ENCODE results near the gene TLDC2. TPM values are rescaled to one million over a fixed set of nuclear protein-coding genes. Genes with fewer than 3 reads are reported as not detected.

The TLDC2 gene
- total RNA-seq, 1 donor from 2014 or later, result 1.3 TPM

GRCh38 chr20:36854348-36855240, 21.3 kb upstream of the TLDC2 start:
- Histone ChIP-seq H3K4me1 (peaks cover 69% of the 10 kb centered on the region), H3K36me3 (peaks cover 5% of the 10 kb centered on the region), H3K27me3 (ENCODE audit: low read depth) (no peaks in the 10 kb centered on the region), H3K27ac (peak overlapping the region; percentile 73), H3K4me3 (peak overlapping the region; percentile 6), H3K9me3 (no peaks in the 10 kb centered on the region)
- ATAC-seq (peak in 1 of 2 donors; percentile 30), DNase-seq (no peak)
- no peak for TF ChIP-seq CTCF (IDR thresholded peaks at IDR 0.05)
- intact Hi-C loops (cut with DNase I), result no loop called here

- intact Hi-C loops (cut with DNase I), result no loop called here
- Histone ChIP-seq H3K4me3 (no peak overlapping the region), H3K4me1 (peaks cover 76% of the 10 kb centered on the region), H3K27ac (peak overlapping the region; percentile 73), H3K36me3 (peaks cover 5% of the 10 kb centered on the region), H3K27me3 (ENCODE audit: low read depth) (no peaks in the 10 kb centered on the region), H3K9me3 (no peaks in the 10 kb centered on the region)
- no peak for ATAC-seq
- TF ChIP-seq CTCF (IDR thresholded peaks at IDR 0.05), result no peak
- no peak for DNase-seq
Measured at GRCh38 chr20:36855241-36855657, 20.7 kb upstream of the TLDC2 start.

DNA sequence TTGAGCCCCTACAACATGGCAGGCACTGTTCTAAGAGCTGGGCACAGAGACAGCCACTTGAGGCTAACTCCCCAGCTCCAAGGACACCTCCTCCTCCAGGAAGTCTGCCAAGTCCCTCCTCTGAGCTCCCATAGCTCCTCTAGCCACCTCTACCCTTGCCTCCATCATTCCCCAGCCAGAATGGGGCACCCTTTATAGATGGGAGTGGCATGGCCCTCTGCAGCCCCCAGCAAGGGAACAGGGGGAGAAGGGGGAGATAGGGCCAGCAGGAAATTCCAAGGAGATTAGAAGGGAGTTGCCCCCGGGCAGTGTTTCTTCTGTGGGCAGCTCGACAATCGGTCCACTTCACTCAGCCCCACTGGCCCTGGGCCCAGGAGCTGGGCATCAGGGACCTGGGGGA, 19.7 kb upstream of the TLDC2 start:
- Histone ChIP-seq H3K9me3 (no peaks in the 10 kb centered on the region), H3K4me1 (peaks cover 85% of the 10 kb centered on the region), H3K36me3 (peaks cover 5% of the 10 kb centered on the region), H3K27me3 (ENCODE audit: low read depth) (no peaks in the 10 kb centered on the region), H3K4me3 (no peak overlapping the region), H3K27ac (peak overlapping the region; percentile 73)
- DNase-seq (no peak), ATAC-seq (peak in 1 of 2 donors; percentile 12)
- intact Hi-C loops (cut with DNase I), result no loop called here
- TF ChIP-seq CTCF (IDR thresholded peaks at IDR 0.05), result no peak

DNA sequence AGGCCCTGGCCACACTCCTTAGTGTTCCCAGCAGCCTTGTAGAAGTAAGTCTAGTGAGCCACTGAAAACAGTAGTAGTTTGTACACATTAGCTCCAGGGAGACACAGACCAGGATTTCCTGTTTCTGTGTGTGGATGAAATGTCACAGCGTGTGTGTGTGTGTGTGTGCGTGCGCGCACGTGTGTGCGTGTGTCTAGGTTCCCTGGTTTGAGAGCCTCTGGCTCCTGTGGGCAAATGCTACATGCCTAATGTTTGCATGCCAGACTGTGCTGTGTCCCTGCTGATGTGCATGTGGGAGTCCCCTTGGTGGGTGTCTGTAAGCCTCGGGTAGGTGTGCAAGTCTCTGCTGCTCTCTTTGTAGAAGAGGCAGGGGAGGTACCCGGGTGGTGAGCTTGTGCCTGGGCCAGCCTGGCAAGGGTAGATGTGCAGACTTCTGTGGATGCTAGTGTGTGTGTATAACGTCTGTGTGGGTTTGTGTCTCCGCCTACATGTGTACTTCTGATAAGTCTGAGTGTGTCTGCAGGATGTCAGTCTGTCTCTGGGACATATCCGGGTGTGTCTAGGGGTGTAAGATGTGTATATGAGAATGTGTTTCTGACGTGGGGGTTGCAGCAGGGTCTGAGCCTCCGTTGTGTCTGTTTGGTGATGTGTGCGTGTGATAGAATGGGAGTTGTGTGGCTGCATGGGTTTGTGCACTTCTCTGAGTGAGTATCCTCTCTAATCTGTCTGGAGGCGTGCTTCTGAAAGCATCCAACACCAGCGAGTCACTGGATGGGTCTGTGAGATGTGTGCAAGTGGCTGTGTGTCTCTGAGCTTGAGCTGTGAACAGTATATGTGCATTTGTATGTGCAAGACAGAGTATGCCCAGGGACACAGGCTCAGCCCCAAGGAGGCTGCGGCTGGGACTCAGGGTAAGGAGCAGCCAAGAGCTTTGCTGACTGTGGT, 19.0 kb upstream of the TLDC2 start:
- no peak for TF ChIP-seq CTCF (IDR thresholded peaks at IDR 0.05)
- DNase-seq (peak; percentile 62), ATAC-seq (peak in 1 of 2 donors; percentile 45)
- Histone ChIP-seq H3K36me3 (peaks cover 5% of the 10 kb centered on the region), H3K9me3 (no peaks in the 10 kb centered on the region), H3K4me3 (no peak overlapping the region), H3K27ac (peak overlapping the region; percentile 73), H3K27me3 (ENCODE audit: low read depth) (no peaks in the 10 kb centered on the region), H3K4me1 (peaks cover 88% of the 10 kb centered on the region)
- intact Hi-C loops (cut with DNase I), result no loop called here

DNA sequence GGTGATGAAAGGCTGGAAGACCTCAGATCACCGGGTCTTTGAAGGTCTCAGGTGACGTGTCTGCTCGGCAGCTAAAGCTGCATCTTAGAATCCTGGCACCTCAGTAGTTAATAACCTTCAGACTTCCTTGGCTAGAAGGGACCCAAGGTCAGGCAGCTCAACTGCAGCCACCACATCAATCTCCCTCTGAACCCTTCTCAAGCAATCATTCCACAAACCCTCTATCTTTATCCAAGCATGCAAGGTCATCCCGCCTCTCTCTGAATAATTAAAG, 16.7 kb upstream of the TLDC2 start:
- no peaks in the 10 kb centered on the region for H3K27me3 ChIP-seq (ENCODE audit: low read depth)
- no peak for DNase-seq
- intact Hi-C loops (cut with DNase I), result no loop called here
- peaks cover 74% of the 10 kb centered on the region for H3K4me1 ChIP-seq
- peaks cover 5% of the 10 kb centered on the region for H3K36me3 ChIP-seq
- no peak for ATAC-seq
- no peak overlapping the region for H3K27ac ChIP-seq
- H3K4me3 ChIP-seq, result no peak overlapping the region
- TF ChIP-seq CTCF (IDR thresholded peaks at IDR 0.05), result no peak
- no peaks in the 10 kb centered on the region for H3K9me3 ChIP-seq

Data from lower lobe of right lung (tissue), 2 donors.